Activated T-cell treated with anti-CD3 and anti-CD28 coated beads for 1 hour (primary cell): Measurements from ENCODE around the gene SORCS2.

Experiments
- DNase-seq: peaks from one replicate; pipeline ENCODE4 v3.0.0-alpha.2; 2020; ENCODE audit warnings: low read depth

Gene SORCS2

GRCh38 chr4:7393601-7394575 is 201.6 kb downstream of the SORCS2 start:
- DNase-seq: no peak

DNA sequence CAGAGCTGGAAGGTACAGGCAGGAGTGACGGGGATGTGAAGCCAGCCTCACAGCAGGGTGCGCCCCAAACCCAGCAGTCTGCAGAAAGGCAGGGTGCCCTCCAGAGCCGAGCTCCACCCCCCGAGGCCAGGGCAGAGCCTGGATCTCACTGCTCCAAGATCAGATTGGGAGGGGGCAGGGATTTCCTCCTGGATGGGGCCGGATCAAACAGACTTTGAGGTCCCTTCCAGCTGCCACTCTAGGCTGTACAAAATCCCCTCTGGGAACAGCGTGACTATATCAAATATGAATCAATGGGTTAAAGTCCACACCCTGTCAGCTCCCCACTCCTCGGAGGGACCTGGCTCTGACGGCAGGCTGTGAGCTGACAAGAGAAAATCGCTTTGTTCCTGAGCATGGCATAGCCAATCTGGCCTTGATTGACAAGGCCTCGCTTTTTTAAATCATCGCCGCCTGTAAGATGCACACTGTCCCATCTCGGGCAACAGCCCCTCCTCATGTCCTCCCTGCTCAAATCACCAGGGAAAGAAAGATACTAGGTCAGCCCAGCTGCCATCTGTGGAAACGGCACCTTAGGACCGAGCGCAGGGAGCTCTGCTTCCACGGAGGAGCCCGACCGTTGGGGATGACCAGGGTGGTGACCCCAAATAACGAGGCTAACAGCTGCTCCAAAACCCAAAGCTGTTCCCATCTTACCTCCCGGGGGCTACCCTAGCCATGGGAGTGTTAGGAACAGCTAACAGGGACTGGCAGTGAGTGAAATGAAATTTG is 202.5 kb downstream of the SORCS2 start:
- DNase-seq: no peak

- DNase-seq: no peak
Measured at GRCh38 chr4:7395645-7396044, 203.3 kb downstream of the SORCS2 start.

DNA sequence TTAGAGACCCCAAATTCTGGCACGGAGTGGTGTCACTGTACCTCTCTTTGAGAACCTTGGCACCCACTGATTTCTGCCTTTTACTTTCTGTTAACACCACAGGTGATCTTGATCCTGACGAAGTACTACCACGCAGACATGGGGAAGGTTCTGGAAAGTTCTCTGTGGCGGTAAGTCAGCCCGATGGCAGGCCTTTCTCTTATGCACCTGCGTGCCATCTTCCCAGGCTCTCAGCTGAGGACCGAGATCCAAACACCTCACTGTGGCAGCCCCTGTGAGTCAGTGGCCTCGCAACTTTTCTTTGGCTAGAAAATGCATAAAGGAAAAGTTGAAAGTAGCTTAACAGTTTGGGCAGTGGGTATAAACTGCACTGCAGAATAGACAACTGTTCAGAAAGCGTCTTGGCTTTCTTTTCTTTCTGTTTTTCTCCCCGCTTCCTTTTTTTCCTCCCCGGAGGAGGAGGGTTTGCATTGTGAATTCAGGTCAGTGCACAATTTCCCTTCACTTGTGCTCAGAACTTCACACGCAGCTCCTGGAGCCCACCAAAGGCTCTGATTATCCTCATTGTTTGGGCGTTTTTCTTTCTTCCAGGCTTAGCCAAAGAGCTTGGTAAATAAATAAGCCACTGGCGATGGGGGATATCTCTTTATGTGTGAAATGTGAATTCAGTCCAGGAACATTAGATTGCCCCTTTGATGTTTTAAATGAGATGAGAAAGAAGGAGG is 204.0 kb downstream of the SORCS2 start:
- no peak for DNase-seq

GRCh38 chr4:7397206-7398103 is 205.1 kb downstream of the SORCS2 start:
- DNase-seq: no peak

DNA sequence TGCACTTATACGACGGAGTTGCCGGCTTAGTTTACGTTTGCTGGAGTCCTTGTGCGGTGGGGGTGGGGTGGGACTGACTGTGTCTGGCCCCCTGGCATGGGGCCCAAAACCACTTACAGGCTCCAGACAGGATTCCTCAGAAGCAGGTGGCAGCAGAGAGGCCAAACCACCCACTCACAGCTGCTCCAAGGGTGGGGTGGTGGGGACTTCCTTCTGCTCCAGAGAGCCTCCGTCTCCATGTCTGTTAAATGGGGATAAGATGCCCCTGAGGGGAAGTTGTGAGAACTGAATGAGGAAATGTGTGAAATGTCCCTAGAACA is 205.7 kb downstream of the SORCS2 start:
- DNase-seq: no peak

DNA sequence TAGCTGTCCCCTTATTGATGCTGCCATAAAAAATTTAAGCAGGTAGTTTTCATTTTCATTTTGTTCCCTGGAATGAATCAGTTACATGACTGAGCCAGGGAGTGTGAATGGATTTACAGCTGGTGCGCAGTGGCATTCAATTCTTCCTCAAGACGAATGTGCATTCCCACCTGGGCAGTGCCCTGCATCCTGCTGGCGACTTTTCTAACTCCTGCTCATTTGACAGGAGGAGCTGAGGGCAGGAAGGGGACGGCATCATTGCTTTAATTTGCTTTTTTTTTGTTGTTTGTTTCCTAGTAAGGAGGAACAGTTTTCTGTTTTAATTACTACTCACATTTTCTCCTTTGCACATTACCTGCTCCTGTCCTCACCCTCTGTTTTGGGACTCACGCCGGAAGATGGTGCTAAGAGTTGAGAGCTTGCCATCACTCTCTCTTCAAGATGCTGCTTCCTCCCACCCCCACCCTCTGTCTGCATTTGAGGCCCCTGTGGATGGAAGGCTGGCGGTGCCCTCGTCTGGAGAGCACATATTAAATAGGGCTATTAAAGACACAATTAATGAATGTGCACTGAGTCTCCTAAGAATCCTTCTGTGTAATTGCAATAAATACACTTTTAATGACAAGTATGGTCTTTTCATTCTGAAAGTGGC is 206.6 kb downstream of the SORCS2 start:
- no peak for DNase-seq

- no peak for DNase-seq
Measured at GRCh38 chr4:7399440-7400234, 207.3 kb downstream of the SORCS2 start.

DNA sequence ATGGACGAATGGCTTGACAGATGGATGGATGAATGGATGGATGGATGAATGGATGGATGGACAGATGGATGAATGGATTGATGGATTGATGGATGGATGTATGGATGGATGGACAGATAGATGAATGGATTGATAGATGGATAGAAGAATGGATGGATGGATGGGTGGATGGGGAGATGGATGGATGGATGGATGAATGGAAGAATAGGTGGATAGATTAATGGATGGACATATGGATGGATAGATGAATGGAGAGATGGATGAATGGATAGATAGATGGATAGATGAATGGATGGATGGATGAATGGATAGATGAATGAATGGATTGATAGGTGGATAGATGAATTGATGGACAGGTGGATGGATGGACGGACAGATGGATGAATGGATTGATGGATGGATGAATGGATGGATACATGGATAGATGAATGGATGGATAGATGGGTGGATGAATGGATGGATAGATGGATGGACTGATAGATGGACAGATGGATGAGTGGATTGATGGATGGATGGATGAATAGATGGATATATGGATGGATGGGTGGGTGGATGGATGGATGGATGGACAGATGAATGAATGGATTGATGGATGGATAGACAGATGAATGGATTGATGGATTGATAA is 208.4 kb downstream of the SORCS2 start:
- no peak for DNase-seq

GRCh38 chr4:7402526-7402925 is 210.2 kb downstream of the SORCS2 start:
- DNase-seq: no peak

GRCh38 chr4:7403001-7403400 is 210.7 kb downstream of the SORCS2 start:
- DNase-seq: no peak

- DNase-seq: no peak
Measured at GRCh38 chr4:7408166-7408565, 215.8 kb downstream of the SORCS2 start.

DNA sequence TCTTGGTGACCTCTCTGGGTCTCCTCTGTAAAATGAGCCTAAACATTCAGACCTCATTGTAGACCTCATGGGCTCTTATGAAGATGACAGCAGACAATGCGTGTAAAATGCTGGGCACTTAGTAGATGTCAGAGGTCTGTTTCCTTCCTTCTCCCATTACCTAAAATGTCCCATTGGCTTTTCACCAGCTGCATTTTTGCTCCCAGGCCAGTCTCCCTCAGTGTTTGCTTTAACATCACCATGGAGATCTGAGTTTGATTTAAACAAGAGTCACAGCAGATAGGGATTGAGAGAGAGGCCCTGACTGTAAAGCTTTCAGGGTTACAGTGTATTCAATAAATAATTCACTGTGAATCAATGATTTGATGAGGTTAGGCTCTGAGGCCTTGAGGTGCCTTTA is 218.1 kb downstream of the SORCS2 start:
- no peak for DNase-seq

DNA sequence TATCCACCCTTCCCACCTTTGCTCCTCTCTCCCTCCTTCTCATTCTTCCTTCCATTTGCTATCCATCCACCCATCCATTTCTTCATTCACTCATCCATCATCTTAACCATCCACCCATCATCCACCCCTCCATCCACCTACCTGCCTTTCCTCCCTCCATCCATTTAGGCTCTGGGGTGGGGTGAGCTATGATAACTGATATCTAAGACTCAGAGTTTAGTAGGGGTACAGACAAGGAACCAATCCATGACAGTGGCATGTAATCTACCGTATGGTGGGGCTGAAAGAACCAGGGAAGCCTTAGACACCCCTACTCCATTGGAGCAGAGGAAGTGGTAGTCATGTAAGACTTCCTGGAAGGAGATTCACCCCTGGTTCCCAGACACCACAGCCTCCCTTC is 219.2 kb downstream of the SORCS2 start:
- no peak for DNase-seq

DNA sequence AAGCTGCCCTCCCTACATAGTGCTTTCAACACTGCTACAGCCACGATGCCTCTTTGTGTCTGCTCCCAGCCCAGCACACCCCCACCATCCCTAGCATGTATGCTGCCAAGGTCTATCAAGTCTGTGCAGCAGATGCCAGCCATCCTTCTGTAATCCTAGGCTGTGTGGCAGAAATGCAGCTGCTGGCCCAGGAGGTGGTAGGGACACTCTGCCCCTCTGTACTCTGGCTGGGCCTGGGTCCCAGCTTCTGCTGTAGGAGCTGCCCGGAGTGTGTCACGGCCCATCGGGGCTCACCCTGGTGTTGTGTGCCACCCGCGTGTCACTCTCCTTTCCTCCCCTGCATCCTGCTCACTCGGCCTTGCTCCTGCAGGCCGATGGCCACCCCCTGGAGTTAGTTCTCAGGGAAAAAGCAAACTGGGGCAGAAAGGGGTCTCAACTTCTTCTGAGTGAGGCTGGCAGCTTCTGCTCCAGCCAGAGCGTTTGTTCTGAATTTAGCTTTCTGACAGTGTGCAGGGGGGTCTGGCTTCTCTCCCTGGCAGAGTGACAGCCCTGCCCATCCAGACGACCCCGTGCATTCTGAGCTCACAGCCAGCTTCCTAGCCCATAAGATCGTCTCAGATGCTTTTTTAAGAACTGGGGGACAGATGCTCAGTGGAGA is 219.7 kb downstream of the SORCS2 start:
- no peak for DNase-seq

- no peak for DNase-seq
Measured at GRCh38 chr4:7412554-7412912, 220.2 kb downstream of the SORCS2 start.

DNA sequence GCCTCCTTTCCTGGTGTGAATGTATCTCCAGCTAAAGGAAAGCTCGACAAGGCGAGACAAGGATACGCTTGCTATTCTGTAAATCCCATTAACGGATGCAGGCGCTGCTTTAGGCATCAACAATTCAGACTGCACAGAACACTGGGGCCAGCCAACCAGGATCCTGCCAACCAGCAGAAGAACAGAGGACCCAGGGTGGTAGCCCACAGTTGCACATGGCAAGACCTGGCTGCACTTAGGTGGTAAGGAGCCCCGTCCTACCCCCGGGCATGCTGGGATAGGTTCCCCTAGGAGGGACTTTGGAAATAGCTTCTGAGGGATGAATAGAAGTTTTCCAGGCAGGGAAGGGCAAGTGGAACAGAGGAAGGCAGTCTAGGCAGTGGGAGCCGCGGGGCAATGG is 221.7 kb downstream of the SORCS2 start:
- DNase-seq: no peak

DNA sequence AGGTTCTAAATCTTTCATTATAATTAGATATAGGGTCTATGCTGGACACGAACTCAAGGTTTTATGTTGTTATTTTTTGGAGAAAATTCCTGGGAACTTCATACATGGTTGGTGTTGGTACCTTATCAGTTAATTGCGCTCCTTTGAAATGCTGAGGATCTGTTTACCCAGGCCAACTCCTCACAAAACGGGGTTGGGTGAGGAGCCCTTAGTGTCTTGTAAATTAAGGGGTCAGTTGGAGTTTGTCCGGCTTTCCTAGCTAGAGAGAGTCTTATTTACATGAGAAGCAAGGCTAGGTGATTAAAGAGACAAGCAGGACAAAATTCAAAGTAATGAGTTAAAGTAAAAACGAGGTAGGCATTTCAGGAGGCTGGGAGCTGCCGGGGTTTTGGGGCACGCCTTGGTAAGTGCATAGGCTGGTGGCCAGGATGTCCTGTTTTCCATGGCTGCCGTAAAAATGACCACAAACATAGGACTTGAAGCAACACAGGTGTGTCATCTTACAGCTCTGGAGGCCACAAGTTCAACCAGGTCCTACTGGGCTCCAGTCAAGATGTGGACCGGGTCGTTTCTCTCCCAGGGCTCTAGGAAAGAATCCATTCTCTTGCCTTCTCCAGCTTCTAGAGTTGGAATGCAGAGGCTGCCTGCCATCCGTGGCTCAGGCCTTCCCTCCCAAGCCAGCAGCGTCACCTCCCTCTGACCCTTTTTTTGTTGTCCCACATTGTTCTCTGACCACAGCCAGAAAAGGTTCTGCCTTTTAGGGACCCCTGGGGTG is 222.6 kb downstream of the SORCS2 start:
- no peak for DNase-seq
